Loucy (cell line): Measurements from ENCODE around the gene SLC22A4.

Source experiments
- EZH2phosphoT487 ChIP-seq: fragments of 200-600 bp; IDR thresholded peaks from 2 replicates; pipeline ENCODE4 v1.6.1; 2018; ENCODE audit warnings: antibody characterized with exemption, mild to moderate bottlenecking, moderate library complexity, borderline replicate concordance
- TF ChIP-seq, protein P1 (sequence below): fragments of 200-600 bp; sonication (generic); conservative IDR thresholded peaks from 2 replicates; pipeline ENCODE4 v1.5.1; 2014; ENCODE audit warnings: mild to moderate bottlenecking, antibody characterized with exemption, low read length

DNA sequence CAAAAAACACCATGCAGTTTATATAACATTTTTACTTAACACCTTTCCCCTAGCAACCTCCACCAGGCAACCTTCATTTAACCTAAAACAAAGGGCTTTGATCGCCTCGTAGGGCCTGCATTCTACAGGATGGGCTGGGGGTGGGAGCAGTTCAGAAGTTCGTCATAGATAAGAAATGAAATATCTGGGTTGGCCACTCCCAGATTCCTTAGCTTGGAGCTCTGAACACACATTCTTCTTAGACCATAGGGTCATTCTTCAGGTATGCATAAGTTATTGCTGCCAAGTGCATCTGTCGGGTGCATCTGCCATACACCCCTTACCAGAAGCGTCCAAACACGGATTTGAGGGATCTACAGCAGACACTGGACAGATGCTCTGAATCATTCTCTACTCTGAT, 71.0 kb downstream of the SLC22A4 start:
- TF ChIP-seq, protein P1, sequence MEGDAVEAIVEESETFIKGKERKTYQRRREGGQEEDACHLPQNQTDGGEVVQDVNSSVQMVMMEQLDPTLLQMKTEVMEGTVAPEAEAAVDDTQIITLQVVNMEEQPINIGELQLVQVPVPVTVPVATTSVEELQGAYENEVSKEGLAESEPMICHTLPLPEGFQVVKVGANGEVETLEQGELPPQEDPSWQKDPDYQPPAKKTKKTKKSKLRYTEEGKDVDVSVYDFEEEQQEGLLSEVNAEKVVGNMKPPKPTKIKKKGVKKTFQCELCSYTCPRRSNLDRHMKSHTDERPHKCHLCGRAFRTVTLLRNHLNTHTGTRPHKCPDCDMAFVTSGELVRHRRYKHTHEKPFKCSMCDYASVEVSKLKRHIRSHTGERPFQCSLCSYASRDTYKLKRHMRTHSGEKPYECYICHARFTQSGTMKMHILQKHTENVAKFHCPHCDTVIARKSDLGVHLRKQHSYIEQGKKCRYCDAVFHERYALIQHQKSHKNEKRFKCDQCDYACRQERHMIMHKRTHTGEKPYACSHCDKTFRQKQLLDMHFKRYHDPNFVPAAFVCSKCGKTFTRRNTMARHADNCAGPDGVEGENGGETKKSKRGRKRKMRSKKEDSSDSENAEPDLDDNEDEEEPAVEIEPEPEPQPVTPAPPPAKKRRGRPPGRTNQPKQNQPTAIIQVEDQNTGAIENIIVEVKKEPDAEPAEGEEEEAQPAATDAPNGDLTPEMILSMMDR = no peak
- no peak for TF ChIP-seq EZH2phosphoT487
